ENCODE data around the gene RORC. TPM values are rescaled to one million over a fixed set of nuclear protein-coding genes. Genes with fewer than 3 reads are reported as not detected.

The RORC gene
- total RNA-seq, 1 donor = not detected

GRCh38 chr1:151798571-151798970 lies 33.0 kb downstream of the RORC start:
- Histone ChIP-seq H3K9me3 (ENCODE audit: low read depth, low read length) (no peaks in the 10 kb centered on the region), H3K27me3 (ENCODE audit: insufficient read depth, low read length) (peaks cover 53% of the 10 kb centered on the region), H2AFZ (ENCODE audit: low read length) (no peak overlapping the region), H3K4me2 (ENCODE audit: insufficient read depth, low read length) (no peak overlapping the region), H3K4me1 (ENCODE audit: insufficient read depth, low read length) (no peaks in the 10 kb centered on the region), H3K79me2 (ENCODE audit: insufficient read depth, low read length) (no peaks in the 10 kb centered on the region), H3K27ac (ENCODE audit: low read depth, low read length) (no peak overlapping the region), H3K4me3 (ENCODE audit: insufficient read depth, low read length) (no peak overlapping the region), H4K20me1 (ENCODE audit: insufficient read depth, low read length) (no peaks in the 10 kb centered on the region), H3K36me3 (ENCODE audit: insufficient read depth, low read length) (no peaks in the 10 kb centered on the region)
- no peak for DNase-seq (ENCODE audit: insufficient read length, low spot score, missing footprints)
- no peak for TF ChIP-seq CTCF (IDR thresholded peaks at IDR 0.05; ENCODE audit: extremely low read depth, low read depth, low read length)

DNA sequence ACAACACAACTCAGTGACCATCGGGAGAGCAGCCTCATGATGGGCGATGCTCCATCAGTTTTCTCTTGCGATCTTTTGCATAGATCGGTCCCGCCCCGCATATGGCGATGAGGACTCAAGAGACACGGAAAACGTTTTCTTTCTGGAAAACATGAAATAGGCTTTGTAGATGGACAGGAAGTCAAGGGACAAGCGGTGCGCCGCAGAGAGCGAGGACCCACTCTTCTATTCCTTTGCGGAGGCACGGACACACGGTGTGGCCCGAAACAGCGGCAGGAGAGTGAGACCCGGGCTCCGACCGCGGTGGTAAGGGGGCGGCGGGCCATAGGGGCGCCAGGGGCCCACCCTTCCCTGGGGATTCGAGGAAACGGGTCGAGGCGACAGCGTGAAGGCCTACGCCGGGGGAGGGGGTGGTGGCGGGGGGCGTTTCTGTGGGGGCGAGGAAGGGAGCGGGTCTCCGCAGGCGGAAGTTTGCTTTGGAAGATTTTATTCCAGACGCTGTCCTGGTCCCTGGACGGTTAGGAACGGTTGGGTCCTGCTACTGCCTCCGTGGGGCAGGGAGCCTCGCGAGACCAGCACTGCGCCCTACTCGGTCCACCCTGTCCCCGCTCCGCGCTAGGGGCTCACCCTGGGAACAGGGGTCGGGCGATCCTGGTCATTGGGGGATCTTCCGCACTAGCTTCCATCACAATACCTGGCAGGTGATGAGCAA lies 40.5 kb downstream of the RORC start:
- Histone ChIP-seq H3K4me3 (ENCODE audit: insufficient read depth, low read length) (peak overlapping the region; percentile 94), H3K9me3 (ENCODE audit: low read depth, low read length) (no peaks in the 10 kb centered on the region), H3K27ac (ENCODE audit: low read depth, low read length) (no peak overlapping the region), H3K4me2 (ENCODE audit: insufficient read depth, low read length) (peak overlapping the region; percentile 100), H3K36me3 (ENCODE audit: insufficient read depth, low read length) (no peaks in the 10 kb centered on the region), H3K79me2 (ENCODE audit: insufficient read depth, low read length) (no peaks in the 10 kb centered on the region), H4K20me1 (ENCODE audit: insufficient read depth, low read length) (no peaks in the 10 kb centered on the region), H3K4me1 (ENCODE audit: insufficient read depth, low read length) (peaks cover 10% of the 10 kb centered on the region), H2AFZ (ENCODE audit: low read length) (peak overlapping the region; percentile 100), H3K27me3 (ENCODE audit: insufficient read depth, low read length) (peaks cover 3% of the 10 kb centered on the region)
- peak; percentile 80 for DNase-seq (ENCODE audit: insufficient read length, low spot score, missing footprints)
- TF ChIP-seq CTCF (IDR thresholded peaks at IDR 0.05; ENCODE audit: extremely low read depth, low read depth, low read length) = no peak

DNA sequence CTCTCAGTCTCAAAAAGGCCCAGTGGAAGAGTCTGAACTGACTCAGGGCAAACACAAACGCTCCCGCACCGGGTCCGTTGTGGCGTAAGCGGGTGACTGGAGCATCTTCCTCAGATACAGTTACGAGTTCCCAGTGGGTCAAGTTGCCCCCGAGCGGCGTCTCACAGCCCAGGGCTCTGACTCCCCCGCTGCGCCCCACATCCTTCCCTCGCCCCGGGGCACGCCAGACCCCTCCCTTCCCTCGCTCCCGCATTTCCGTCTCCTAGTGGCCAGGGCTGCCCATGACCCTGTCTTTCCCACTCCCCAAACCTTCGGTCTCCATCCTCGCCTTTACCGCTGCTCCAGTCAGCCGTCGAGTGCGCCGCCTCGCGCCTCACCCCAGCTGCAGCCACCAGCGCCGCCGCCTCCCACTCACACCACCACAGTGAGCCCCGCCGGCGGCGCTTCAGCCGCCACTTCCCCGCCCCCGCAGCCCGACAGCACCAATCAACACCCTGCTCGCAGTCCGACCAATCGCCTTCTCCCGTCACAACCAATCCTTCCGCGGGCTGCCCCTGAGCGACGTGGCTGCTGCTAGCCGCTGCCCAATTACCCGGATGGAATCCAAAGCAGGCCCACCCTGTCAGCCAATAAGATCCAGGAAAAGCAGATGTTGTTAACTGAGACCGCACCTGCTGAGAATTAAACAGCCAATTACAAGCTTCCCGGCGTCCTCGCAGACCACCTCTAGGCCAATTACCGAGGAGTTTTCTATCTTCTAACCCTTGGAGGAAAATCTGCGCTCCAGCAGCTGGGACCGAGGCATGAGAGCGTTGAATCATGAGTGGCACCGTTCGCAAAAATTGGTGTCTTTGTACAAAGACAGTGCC lies 41.3 kb downstream of the RORC start, which contains the start of gene TDRKH:
Gene TDRKH, minus strand, starts transcription at position 430 of the 869 bp plus-strand sequence. CDS start 7,478 bp downstream, outside the sequence.
- no peaks in the 10 kb centered on the region for H3K36me3 ChIP-seq (ENCODE audit: insufficient read depth, low read length)
- H3K4me2 ChIP-seq (ENCODE audit: insufficient read depth, low read length) = peak within 1 kb of the TSS; percentile 100
- H3K27me3 ChIP-seq (ENCODE audit: insufficient read depth, low read length) = peaks cover 5% of the 10 kb centered on the region
- H3K79me2 ChIP-seq (ENCODE audit: insufficient read depth, low read length) = no peaks in the 10 kb centered on the region
- H2AFZ ChIP-seq (ENCODE audit: low read length) = peak within 1 kb of the TSS; percentile 100
- H4K20me1 ChIP-seq (ENCODE audit: insufficient read depth, low read length) = no peaks in the 10 kb centered on the region
- H3K4me3 ChIP-seq (ENCODE audit: insufficient read depth, low read length) = peak within 1 kb of the TSS; percentile 94
- TF ChIP-seq CTCF (IDR thresholded peaks at IDR 0.05; ENCODE audit: extremely low read depth, low read depth, low read length) = peak; percentile 13
- DNase-seq (ENCODE audit: insufficient read length, low spot score, missing footprints) = peak; percentile 99
- H3K4me1 ChIP-seq (ENCODE audit: insufficient read depth, low read length) = peaks cover 10% of the 10 kb centered on the region
- no peak within 1 kb of the TSS for H3K27ac ChIP-seq (ENCODE audit: low read depth, low read length)
- no peaks in the 10 kb centered on the region for H3K9me3 ChIP-seq (ENCODE audit: low read depth, low read length)

DNA sequence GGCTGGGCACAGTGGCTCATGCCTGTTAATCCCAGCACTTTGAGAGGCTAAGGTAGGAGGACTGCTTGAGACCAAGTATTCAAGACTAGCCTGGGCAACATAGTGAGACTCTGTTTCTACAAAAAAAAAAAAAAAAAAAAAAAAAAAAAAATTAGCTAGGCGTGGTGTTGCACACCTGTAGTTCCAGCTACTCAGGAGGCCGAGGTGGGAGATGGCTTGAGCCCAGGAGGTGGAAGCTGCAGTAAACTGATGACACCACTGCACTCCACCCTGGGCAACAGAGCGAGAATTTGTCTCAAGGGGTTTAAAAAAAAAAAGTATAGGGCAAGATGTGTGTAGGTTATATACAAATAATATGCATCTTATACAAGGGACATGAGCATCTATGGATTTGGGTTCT lies 43.9 kb downstream of the RORC start:
- TF ChIP-seq CTCF (IDR thresholded peaks at IDR 0.05; ENCODE audit: extremely low read depth, low read depth, low read length) = no peak
- DNase-seq (ENCODE audit: insufficient read length, low spot score, missing footprints) = no peak
- Histone ChIP-seq H4K20me1 (ENCODE audit: insufficient read depth, low read length) (no peaks in the 10 kb centered on the region), H3K4me3 (ENCODE audit: insufficient read depth, low read length) (no peak overlapping the region), H3K27me3 (ENCODE audit: insufficient read depth, low read length) (peaks cover 11% of the 10 kb centered on the region), H3K36me3 (ENCODE audit: insufficient read depth, low read length) (no peaks in the 10 kb centered on the region), H2AFZ (ENCODE audit: low read length) (no peak overlapping the region), H3K9me3 (ENCODE audit: low read depth, low read length) (no peaks in the 10 kb centered on the region), H3K4me1 (ENCODE audit: insufficient read depth, low read length) (peaks cover 10% of the 10 kb centered on the region), H3K4me2 (ENCODE audit: insufficient read depth, low read length) (no peak overlapping the region), H3K27ac (ENCODE audit: low read depth, low read length) (no peak overlapping the region), H3K79me2 (ENCODE audit: insufficient read depth, low read length) (no peaks in the 10 kb centered on the region)

All from osteoblast (primary cell).